Smooth muscle cell (in vitro differentiated cells): ENCODE results near the gene TMEM50A. TPM values are rescaled to one million over a fixed set of nuclear protein-coding genes. Genes with fewer than 3 reads are reported as not detected.
"Not testable (repeated sequence)": the region's sequence is repeated elsewhere in the genome, so short reads cannot be mapped to it uniquely, and the experiment has no call there.

Experiments
- DNase-seq: peaks from one replicate; lab custom pipeline; 2025; ENCODE audit not compliant: unreplicated experiment; lab: John Stamatoyannopoulos, UW
- H2AFZ ChIP-seq: fragments of 200-600 bp; sonication (generic); 2 replicates; pipeline ENCODE4 v1.6.0; 2016; ENCODE audit warnings: antibody characterized with exemption, low read depth, mild to moderate bottlenecking
- H3F3A ChIP-seq: fragments of 200-600 bp; sonication (generic); 2 replicates; pipeline ENCODE4 v1.6.0; 2017; ENCODE audit warnings: antibody characterized with exemption, low read depth
- H3K27ac ChIP-seq: fragments of 200-600 bp; sonication (generic); 2 replicates; pipeline ENCODE4 v1.5.1; 2016; ENCODE audit warnings: low read depth, mild to moderate bottlenecking
- H3K27me3 ChIP-seq: fragments of 200-600 bp; sonication (generic); 2 replicates; pipeline ENCODE4 v1.6.1; 2016; ENCODE audit warnings: low read depth, mild to moderate bottlenecking
- H3K36me3 ChIP-seq: fragments of 200-600 bp; sonication (generic); 2 replicates; pipeline ENCODE4 v1.5.1; 2016; ENCODE audit warnings: low read depth
- H3K4me1 ChIP-seq: fragments of 200-600 bp; sonication (generic); 2 replicates; pipeline ENCODE4 v1.5.1; 2016; ENCODE audit warnings: low read depth
- H3K4me2 ChIP-seq: fragments of 200-600 bp; sonication (generic); 2 replicates; pipeline ENCODE4 v1.6.0; 2016; ENCODE audit warnings: mild to moderate bottlenecking
- H3K4me3 ChIP-seq: fragments of 200-600 bp; sonication (generic); 2 replicates; pipeline ENCODE4 v1.5.1; 2016; ENCODE audit warnings: mild to moderate bottlenecking
- H3K79me2 ChIP-seq: fragments of 200-600 bp; sonication (generic); 2 replicates; pipeline ENCODE4 v1.6.0; 2016; ENCODE audit warnings: low read depth, mild to moderate bottlenecking
- H3K9ac ChIP-seq: fragments of 200-600 bp; sonication (generic); 2 replicates; pipeline ENCODE4 v1.6.0; 2016; ENCODE audit warnings: low read depth
- H3K9me3 ChIP-seq: fragments of 200-600 bp; sonication (generic); replicated peaks from 2 replicates; pipeline ENCODE4 v1.5.1; 2016; ENCODE audit warnings: low read depth
- H4K20me1 ChIP-seq: fragments of 200-600 bp; sonication (generic); 2 replicates; pipeline ENCODE4 v1.6.0; 2016; ENCODE audit warnings: low read depth
- CTCF ChIP-seq: fragments of 200-600 bp; sonication (generic); IDR thresholded peaks from 2 replicates; pipeline ENCODE4 v1.5.1; 2017; ENCODE audit warnings: borderline replicate concordance, mild to moderate bottlenecking, antibody characterized with exemption; ENCODE audit not compliant: insufficient read depth, poor library complexity, severe bottlenecking
- WGBS: methylation state at CpG from one replicate; pipeline ENCODE4 v1.1.7; 2016; ENCODE audit warnings: low lambda C conversion rate; 5-methylcytosine and 5-hydroxymethylcytosine counted together
- polyA plus RNA-seq: library from polyadenylated mRNA; unstranded; fragments of >200 nt; fragmentation: Nextera tagmentation; extraction: Ambion mirVana; gene quantifications from 2 replicates; pipeline ENCODE4 v1.2.1, GENCODE V29; 2016
- total RNA-seq: library from RNA; depleted of rRNA; stranded (reverse); fragments of >200 nt; gene quantifications from 2 replicates; pipeline ENCODE4 v1.2.3, GENCODE V29; 2014

TMEM50A gene
- total RNA-seq: 102 and 133 TPM in 2 replicates
- 156 and 162 TPM in 2 replicates for polyA plus RNA-seq

GRCh38 chr1:25338188-25338981 is at the start of gene TMEM50A:
TMEM50A (plus strand) TSS chr1:25338334; CDS start chr1:25340487, 2,153 bp downstream.
- Histone ChIP-seq H3K4me1 (peaks cover 15% of the 10 kb centered on the region), H3K27me3 (no peaks in the 10 kb centered on the region), H3K36me3 (no peaks in the 10 kb centered on the region), H3K4me2 (peak within 1 kb of the TSS; percentile 99), H3K9me3 (no peaks in the 10 kb centered on the region), H3K79me2 (peaks cover 48% of the 10 kb centered on the region), H4K20me1 (peaks cover 42% of the 10 kb centered on the region), H2AFZ (peak within 1 kb of the TSS; percentile 88), H3K4me3 (peak within 1 kb of the TSS; percentile 84), H3K9ac (peak within 1 kb of the TSS; percentile 91), H3K27ac (peak within 1 kb of the TSS; percentile 93), H3F3A (peaks cover 13% of the 10 kb centered on the region)
- under 1% methylated on average over 64 of the region's 75 CpGs for WGBS
- no peak for TF ChIP-seq CTCF
- DNase-seq: peak; percentile 88

GRCh38 chr1:25288573-25289101 is 49.5 kb upstream of the TMEM50A start:
- 98% methylated on average over 4 of the region's 8 CpGs for WGBS
- H3K9ac ChIP-seq, H3K79me2 ChIP-seq, H4K20me1 ChIP-seq, H3K4me3 ChIP-seq, DNase-seq, H3K27me3 ChIP-seq, H3K9me3 ChIP-seq, H2AFZ ChIP-seq, H3K4me1 ChIP-seq, H3K36me3 ChIP-seq, H3F3A ChIP-seq, H3K27ac ChIP-seq, H3K4me2 ChIP-seq: not testable (repeated sequence)

GRCh38 chr1:25290043-25290442 is 48.1 kb upstream of the TMEM50A start:
- H3F3A ChIP-seq, H3K4me3 ChIP-seq, H2AFZ ChIP-seq, H3K27me3 ChIP-seq, H3K9ac ChIP-seq, H3K79me2 ChIP-seq, H3K27ac ChIP-seq, H4K20me1 ChIP-seq, H3K4me1 ChIP-seq, H3K36me3 ChIP-seq, H3K4me2 ChIP-seq, DNase-seq, H3K9me3 ChIP-seq: not testable (repeated sequence)
- 15% methylated on average over 3 of the region's 6 CpGs for WGBS

GRCh38 chr1:25293426-25293825 is 44.7 kb upstream of the TMEM50A start:
- not testable (repeated sequence) for H3K27ac ChIP-seq, H3F3A ChIP-seq, H3K36me3 ChIP-seq, H3K4me1 ChIP-seq, H3K9me3 ChIP-seq, H3K9ac ChIP-seq, DNase-seq, H3K27me3 ChIP-seq, H4K20me1 ChIP-seq, H2AFZ ChIP-seq, H3K4me2 ChIP-seq, H3K4me3 ChIP-seq, H3K79me2 ChIP-seq
- 92% methylated on average over 2 of the region's 2 CpGs for WGBS

- H3K79me2 ChIP-seq, H3K4me2 ChIP-seq, H3K9ac ChIP-seq, H3K4me3 ChIP-seq, H3K27me3 ChIP-seq, H2AFZ ChIP-seq, H3K9me3 ChIP-seq, H3F3A ChIP-seq, DNase-seq, H4K20me1 ChIP-seq, H3K36me3 ChIP-seq, H3K27ac ChIP-seq, H3K4me1 ChIP-seq: not testable (repeated sequence)
- WGBS: no CpG with 5 or more reads among the region's 14 CpGs
These were observed 43.0 kb upstream of the TMEM50A start for GRCh38 chr1:25294889-25295826.

- not testable (repeated sequence) for H3K4me3 ChIP-seq, H2AFZ ChIP-seq, H3F3A ChIP-seq, H3K9me3 ChIP-seq, H3K27ac ChIP-seq, H3K79me2 ChIP-seq, H4K20me1 ChIP-seq, H3K9ac ChIP-seq, H3K4me2 ChIP-seq, H3K27me3 ChIP-seq, DNase-seq, H3K36me3 ChIP-seq, H3K4me1 ChIP-seq
- WGBS: 80% methylated on average over 7 of the region's 8 CpGs
These were observed 41.6 kb upstream of the TMEM50A start for GRCh38 chr1:25296501-25296900.

GRCh38 chr1:25300729-25301128 is 37.4 kb upstream of the TMEM50A start:
- not testable (repeated sequence) for DNase-seq, H3K9me3 ChIP-seq, H3K27me3 ChIP-seq, H4K20me1 ChIP-seq, H3K4me3 ChIP-seq, H3K9ac ChIP-seq, H3F3A ChIP-seq, H3K4me1 ChIP-seq, H3K79me2 ChIP-seq, H3K27ac ChIP-seq, H3K4me2 ChIP-seq, H2AFZ ChIP-seq, H3K36me3 ChIP-seq
- 76% methylated on average over 9 of the region's 9 CpGs for WGBS
